HG02870 (cell line): ENCODE measurements around the gene LBH.

ENCODE experiments used
- ATAC-seq: cut with Tn5 transposase; IDR thresholded peaks from one replicate; pipeline ENCODE4 v1.9.1; 2021; ENCODE audit warnings: mild to moderate bottlenecking, moderate library complexity; ENCODE audit not compliant: unreplicated experiment

Gene LBH

DNA sequence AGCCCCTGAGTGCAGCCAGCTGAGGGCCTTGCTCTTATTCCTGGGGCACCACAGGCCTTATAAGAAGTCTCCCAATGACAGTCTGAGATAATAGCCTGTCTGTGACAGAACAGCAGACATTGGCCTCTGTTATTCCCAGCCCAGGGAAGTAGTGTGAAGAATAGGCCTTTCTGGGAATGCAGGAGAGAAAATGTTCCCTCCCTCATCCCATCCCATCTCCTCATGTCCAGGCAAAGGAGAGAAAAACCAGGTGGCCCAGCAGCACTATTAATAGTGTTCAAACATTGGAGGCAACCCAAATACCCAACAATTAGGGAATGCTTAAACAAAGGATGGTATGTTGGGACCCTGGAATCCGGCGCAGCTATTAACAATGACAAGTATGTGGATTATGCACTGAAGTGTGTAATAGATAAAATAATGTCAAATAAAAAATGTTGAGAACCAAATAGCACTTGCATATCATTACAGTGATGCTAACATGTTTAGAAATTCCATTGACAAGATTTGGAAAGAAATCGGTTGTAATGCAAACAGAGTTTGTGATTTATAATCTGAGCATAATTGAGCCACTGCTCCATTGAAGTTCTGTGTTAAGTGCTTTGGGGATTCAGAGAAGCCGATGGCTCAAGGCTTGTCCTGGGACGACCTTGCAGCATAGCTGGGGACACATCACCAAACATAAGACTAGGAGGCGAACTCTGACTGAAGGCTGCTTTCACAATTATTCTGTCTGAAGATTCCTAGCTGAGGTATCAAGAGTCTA lies 69.3 kb downstream of the LBH start:
- no peak for ATAC-seq

DNA sequence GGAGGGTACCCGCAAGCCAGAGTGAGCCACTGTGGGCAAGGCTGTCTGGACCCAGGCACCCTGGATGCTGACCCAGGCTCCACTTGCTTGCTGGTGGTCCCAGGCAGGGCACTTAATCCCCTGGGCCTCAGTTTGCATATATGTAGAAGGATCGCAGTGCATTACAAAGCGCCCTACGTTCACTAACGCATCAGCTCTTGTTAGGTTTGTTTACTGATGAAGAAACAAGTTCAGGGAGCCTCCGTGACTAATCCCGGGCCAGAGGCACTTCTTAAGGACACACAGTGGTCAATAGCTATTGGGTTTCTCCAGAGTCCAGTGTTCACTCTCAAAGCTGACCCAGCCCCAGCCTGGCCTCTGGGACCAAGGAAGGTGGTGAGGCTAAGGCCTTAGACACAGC lies 70.2 kb downstream of the LBH start:
- no peak for ATAC-seq

DNA sequence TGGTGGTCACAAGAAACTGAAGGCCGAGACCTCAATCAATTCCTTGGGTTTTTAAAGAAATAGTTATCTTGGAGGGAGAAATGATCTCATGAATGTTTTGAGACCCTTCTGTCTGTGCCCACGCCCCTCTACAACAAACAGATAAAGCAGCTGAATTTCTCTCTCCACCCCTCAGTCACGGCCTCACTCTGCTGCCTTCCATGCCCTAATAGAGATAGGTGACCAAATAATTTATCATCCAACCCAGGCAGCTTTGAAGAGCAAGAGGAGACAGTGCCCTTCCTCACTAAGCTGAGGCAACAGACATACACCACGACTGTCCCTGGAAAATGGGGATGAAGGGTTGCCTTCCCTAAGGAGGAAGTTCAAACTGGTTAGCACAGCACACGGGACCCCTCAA lies 71.2 kb downstream of the LBH start:
- ATAC-seq = no peak

DNA sequence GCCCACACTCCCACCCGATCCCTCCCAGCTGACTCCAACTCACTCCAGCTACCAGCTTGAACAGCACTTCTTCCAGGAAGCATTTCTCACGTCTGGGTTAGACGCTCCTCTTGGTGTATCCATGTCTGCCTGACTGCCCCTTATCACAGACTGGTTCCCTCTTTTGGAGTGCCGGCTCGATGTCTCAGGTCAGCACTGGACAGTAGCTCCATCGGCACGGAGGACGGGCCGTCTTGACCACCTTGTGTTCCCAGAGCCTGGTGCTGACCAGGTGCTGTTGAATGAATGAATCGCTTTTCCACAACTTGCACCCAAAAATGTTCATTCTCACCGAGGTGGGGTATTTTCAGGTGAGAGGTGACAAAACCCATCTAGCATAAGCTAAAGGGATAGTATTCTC lies 71.8 kb downstream of the LBH start:
- no peak for ATAC-seq

DNA sequence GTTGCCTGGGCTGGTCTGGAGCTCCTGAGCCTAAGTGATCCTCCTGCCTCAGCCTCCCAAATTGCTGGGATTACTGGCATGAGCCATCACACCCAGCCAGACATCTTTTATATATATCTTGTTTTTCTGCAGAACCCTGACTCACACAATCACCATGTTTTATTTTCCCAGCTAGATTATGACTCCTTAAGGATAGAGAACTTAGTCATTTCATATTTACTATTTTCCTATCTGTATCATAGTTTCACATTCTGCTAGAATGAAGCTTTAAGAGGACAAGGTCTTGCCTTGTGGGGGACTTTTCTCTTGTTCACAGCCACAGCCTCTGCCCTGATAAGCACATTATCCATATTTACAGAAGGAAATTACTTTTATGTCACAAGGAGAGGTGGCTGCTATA lies 73.9 kb downstream of the LBH start:
- no peak for ATAC-seq

DNA sequence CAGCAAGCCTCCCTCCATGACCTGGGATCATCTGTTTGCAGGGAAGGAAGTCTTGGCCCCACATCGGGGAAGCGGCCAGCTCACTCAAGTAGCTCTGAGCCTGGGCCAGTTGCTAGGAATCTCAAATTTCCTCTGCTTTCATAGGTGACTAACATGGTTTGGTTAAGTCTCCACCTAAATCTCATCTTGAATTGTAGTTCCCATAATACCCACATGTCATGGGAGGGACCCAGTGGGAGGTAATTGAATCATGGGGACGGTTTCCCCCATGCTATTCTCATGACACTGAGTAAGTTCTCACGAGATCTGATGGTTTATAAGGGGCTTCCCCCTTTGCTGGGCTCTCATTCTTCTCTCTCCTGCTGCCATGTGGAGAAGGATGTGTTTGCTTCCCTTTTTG lies 75.2 kb downstream of the LBH start:
- ATAC-seq = no peak

DNA sequence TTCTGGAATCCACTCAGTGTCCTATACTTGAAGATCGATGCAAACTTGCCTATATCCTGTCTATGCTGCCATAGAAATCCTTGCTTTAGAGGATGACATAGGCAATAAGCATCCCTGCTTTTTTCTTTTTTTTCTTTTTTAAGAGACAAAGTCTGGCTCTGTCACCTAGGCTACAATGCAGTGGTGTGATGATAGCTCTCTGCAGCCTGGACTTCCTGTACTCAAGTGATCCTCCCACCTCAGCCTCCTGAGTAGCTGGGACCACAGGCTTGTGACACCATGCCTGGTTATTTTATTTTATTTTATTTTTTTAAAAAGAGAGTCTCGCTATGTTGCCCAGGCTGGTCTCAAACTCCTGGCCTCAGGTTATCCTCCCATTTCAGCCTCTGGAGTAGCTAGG lies 76.9 kb downstream of the LBH start:
- ATAC-seq = no peak
